ENCODE data around the gene KDSR. TPM values are rescaled to one million over a fixed set of nuclear protein-coding genes. Genes with fewer than 3 reads are reported as not detected.
A peak's percentile ranks its signal among the peaks of the same experiment; 100 is the strongest.

The KDSR gene
- total and polyA plus RNA-seq, 2 donors from 2014 or later: 22.5 to 73.5 TPM

DNA sequence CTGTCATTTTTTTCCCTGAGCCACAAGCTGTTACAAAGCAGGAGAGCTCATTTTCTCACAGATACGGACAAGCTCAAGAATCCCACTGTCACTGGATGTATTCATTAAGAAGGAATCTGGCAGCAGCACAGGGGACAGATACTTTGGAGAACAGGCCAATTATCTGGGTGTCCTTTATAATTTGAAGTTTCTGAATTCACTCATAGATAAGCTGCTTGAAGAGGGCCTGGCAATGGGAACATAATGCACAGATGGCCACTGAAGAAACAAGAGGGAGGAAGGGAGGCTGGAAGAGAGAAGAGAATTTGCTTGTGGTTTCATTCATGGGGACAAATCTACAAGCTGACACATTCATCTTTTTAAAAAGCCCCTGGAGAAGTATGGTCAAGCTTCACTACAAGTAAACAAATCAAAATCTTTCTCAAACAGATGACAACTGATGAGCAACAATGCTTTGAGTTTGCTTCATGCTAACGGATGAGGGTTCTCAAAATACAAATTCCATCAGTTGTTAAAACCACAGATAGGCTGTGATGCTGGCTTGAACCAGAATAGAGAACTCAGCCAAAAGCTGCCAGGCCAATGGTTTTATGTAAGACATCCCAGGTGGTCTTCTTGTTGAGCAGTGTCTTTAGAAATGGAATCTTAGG lies 59.3 kb downstream of the KDSR start:
- peak overlapping the region; percentile 52 to 68 for H3K27ac ChIP-seq (ENCODE audit: low read depth in 2 of 2, low read length in 2 of 2)
- FAIRE-seq: no peak

DNA sequence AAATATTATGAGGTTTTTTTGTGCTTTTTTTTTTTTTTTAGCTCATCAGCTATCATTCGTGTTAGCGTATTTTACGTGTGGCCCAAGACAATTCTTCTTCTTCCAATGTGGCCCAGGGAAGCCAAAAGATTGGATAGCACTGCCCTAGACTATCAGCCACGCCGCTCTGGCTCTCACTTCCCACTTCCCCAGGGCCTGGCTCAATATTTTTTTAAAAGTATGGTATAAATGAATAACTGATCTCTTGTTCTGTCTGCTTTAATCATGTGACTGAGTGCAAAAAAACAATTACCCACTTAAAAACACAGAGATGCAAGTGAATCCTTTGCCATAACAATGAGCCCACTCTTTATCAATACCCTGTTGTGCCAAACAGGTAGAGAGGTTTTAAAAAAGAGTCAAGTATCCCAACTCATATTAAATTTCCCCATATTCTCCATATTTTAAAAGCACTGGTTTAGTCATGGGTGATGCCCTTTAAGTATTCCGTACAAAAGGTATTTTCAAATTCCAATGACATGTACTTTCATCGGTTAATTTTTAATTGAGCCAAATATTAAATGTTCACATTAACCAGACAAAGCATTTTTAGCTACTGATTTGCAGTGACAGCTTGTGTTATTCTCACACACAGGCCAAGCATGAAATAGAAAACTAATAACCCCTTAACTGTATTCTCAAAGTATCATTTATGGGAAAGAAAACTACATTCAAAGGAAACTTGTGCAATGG lies 60.0 kb downstream of the KDSR start:
- no peaks in the 10 kb centered on the region for H3K27me3 ChIP-seq (ENCODE audit: control insufficient read depth, insufficient read depth, low read length)
- TF ChIP-seq, protein P1, sequence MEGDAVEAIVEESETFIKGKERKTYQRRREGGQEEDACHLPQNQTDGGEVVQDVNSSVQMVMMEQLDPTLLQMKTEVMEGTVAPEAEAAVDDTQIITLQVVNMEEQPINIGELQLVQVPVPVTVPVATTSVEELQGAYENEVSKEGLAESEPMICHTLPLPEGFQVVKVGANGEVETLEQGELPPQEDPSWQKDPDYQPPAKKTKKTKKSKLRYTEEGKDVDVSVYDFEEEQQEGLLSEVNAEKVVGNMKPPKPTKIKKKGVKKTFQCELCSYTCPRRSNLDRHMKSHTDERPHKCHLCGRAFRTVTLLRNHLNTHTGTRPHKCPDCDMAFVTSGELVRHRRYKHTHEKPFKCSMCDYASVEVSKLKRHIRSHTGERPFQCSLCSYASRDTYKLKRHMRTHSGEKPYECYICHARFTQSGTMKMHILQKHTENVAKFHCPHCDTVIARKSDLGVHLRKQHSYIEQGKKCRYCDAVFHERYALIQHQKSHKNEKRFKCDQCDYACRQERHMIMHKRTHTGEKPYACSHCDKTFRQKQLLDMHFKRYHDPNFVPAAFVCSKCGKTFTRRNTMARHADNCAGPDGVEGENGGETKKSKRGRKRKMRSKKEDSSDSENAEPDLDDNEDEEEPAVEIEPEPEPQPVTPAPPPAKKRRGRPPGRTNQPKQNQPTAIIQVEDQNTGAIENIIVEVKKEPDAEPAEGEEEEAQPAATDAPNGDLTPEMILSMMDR (IDR thresholded peaks at IDR 0.05; ENCODE audit: borderline replicate concordance, extremely low read depth, insufficient read depth): no peak
- intact Hi-C loops (cut with DNase I): no loop called here
- H3K9ac ChIP-seq (ENCODE audit: low read length in 3 of 3): no peak overlapping the region
- DNase-seq (no peak), FAIRE-seq (peak; percentile 83)
- peaks cover 0 to 44% (median 26%) of the 10 kb centered on the region in 3 donors for H3K4me1 ChIP-seq (ENCODE audit: control insufficient read depth in 2 of 3, insufficient read depth in 2 of 3, low read depth in 1 of 3, low read length in 3 of 3)
- H3K9me3 ChIP-seq (ENCODE audit: control insufficient read depth in 2 of 3, insufficient read depth in 1 of 3, low read length in 3 of 3): no peaks in the 10 kb centered on the region
- H3K36me3 ChIP-seq (ENCODE audit: control insufficient read depth in 2 of 3, insufficient read depth in 3 of 3, low read length in 3 of 3): no peaks in the 10 kb centered on the region
- H3K27ac ChIP-seq (ENCODE audit: low read depth in 2 of 2, low read length in 2 of 2): peak overlapping the region; percentile 68 to 73
- H3K4me3 ChIP-seq (ENCODE audit: low read length in 3 of 3): peak overlapping the region in 2 of 3 donors; percentile 12 to 14

More for the DNA sequence above, 59.3 kb downstream of the KDSR start:
- Histone ChIP-seq H3K9me3 (ENCODE audit: control insufficient read depth in 2 of 3, insufficient read depth in 1 of 3, low read length in 3 of 3) (no peaks in the 10 kb centered on the region), H3K4me1 (ENCODE audit: control insufficient read depth in 2 of 3, insufficient read depth in 2 of 3, low read depth in 1 of 3, low read length in 3 of 3) (peaks cover 0 to 44% (median 28%) of the 10 kb centered on the region in 3 donors), H3K27me3 (ENCODE audit: control insufficient read depth, insufficient read depth, low read length) (no peaks in the 10 kb centered on the region), H3K36me3 (ENCODE audit: control insufficient read depth in 2 of 3, insufficient read depth in 3 of 3, low read length in 3 of 3) (no peaks in the 10 kb centered on the region), H3K4me3 (ENCODE audit: low read length in 3 of 3) (peak overlapping the region in 2 of 3 donors; percentile 9 to 12), H3K9ac (ENCODE audit: low read length in 3 of 3) (no peak overlapping the region)
- intact Hi-C loops (cut with DNase I): no loop called here
- TF ChIP-seq, protein P1 (IDR thresholded peaks at IDR 0.05; ENCODE audit: borderline replicate concordance, extremely low read depth, insufficient read depth): no peak
- no peak for DNase-seq

DNA sequence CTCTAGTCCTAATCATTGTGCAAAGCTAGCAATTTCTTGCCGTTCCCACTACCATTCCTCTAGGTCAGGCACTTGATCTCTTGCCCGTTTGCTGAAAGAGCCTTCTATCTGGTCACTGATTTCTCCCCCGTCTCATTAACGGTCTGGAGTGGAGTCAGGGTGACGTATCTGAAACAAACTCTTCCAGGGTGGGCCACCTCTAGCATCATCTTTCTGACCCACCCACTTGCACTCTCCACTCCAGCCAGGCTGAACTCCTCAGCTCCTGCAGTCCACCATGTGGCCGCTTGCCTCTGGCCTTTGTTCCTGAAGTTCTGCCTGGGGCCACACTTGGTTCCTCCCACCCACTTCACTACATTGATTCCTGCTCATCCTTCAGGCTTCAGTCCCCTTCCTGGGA lies 60.8 kb downstream of the KDSR start:
- intact Hi-C loops (cut with DNase I): no loop called here
- Histone ChIP-seq H3K27ac (ENCODE audit: low read depth in 2 of 2, low read length in 2 of 2) (peak overlapping the region; percentile 68 to 73), H3K9ac (ENCODE audit: low read length in 3 of 3) (no peak overlapping the region), H3K27me3 (ENCODE audit: control insufficient read depth, insufficient read depth, low read length) (no peaks in the 10 kb centered on the region), H3K4me1 (ENCODE audit: control insufficient read depth in 2 of 3, insufficient read depth in 2 of 3, low read depth in 1 of 3, low read length in 3 of 3) (peaks cover 0 to 36% (median 21%) of the 10 kb centered on the region in 3 donors), H3K9me3 (ENCODE audit: control insufficient read depth in 2 of 3, insufficient read depth in 1 of 3, low read length in 3 of 3) (no peaks in the 10 kb centered on the region), H3K4me3 (ENCODE audit: low read length in 3 of 3) (peak overlapping the region in 1 of 3 donors; percentile 14), H3K36me3 (ENCODE audit: control insufficient read depth in 2 of 3, insufficient read depth in 3 of 3, low read length in 3 of 3) (no peaks in the 10 kb centered on the region)
- FAIRE-seq: no peak
- TF ChIP-seq, protein P1 (IDR thresholded peaks at IDR 0.05; ENCODE audit: borderline replicate concordance, extremely low read depth, insufficient read depth): no peak
- DNase-seq: no peak
